ENCODE measurements around the gene PLA1A.
"Not testable (repeated sequence)": the region's sequence is repeated elsewhere in the genome, so short reads cannot be mapped to it uniquely, and the experiment has no call there.

Gene PLA1A

DNA sequence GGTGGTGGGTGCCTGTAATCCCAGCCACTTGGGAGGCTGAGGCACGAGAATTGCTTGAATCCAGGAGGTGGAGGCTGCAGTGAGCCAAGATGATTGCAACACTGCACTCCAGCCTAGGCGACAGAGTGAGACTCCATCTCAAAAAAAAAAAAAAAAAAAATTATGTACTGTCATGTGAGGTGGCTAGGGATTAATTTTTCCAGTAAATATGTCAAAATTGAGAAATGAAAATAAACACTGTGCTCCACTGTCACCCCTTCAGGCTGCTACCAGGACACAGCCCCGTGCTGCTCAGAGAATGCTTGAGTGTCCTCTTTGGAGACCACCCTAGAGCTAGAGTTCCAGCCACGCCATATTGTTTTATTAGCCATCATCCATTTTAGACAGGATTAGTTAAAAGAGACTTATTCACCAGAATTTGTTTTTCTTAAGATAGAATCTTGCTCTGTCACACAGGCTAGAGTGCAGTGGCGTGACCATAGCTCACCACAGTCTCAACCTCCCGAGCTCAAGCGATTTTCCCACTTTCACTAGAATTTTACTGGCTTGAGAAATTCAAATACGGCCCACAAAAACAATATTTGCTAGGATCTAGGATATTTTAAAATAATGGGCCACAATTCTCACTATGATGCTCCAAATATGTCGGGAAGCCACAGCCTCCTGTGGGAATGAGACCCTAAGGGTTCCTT, 38.9 kb upstream of the PLA1A start:
- DNase-seq (ENCODE audit: insufficient read length) (no peak), FAIRE-seq (peak; percentile 58)
- TF ChIP-seq POLR2A (IDR thresholded peaks at IDR 0.05; ENCODE audit: low read depth, low read length) (no peak), TAF1 (IDR thresholded peaks at IDR 0.05; ENCODE audit: borderline replicate concordance, low read depth, low read length) (peak; percentile 39; the same call in 1 of the 2 replicates), POLR2AphosphoS5 (IDR thresholded peaks at IDR 0.05; ENCODE audit: low read depth, low read length) (no peak)

DNA sequence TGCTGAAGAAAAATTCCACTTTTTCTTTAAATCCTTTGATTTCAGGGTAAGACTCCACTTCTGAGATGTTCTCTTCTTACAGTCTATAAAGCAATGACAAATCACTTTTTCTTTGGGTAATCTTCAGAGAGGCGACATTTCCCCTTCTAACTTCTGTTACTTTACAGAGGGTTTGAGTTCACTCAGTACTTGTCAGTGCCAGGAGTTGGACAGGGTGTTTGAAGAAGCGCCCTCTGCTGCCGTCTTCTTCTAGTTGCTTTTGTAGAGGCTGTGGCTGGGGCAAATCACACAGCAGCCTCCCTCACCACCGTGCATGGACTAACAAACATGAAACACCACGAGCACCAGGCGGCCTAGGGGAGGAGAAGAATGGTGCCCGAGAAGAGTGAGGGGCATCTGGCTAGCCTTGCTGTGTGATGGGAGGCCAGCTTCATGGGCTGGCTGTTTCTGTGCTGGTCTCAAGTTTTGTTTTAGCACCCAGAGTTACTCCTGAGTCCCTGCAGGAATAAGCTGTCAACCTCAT, 38.2 kb upstream of the PLA1A start, which contains the start of gene CD80:
CD80 (minus strand) TSS at position 174 of the 523 bp plus-strand sequence. CDS start 1,886 bp downstream, outside the sequence.
- FAIRE-seq (peak; percentile 99), DNase-seq (ENCODE audit: insufficient read length) (peak; percentile 27)
- TF ChIP-seq POLR2A (IDR thresholded peaks at IDR 0.05; ENCODE audit: low read depth, low read length), result peak; percentile 84
- peak; percentile 63 for TF ChIP-seq POLR2AphosphoS5 (IDR thresholded peaks at IDR 0.05; ENCODE audit: low read depth, low read length)
- TF ChIP-seq TAF1 (IDR thresholded peaks at IDR 0.05; ENCODE audit: borderline replicate concordance, low read depth, low read length), result peak; percentile 71; the same call in 1 of the 2 replicates

DNA sequence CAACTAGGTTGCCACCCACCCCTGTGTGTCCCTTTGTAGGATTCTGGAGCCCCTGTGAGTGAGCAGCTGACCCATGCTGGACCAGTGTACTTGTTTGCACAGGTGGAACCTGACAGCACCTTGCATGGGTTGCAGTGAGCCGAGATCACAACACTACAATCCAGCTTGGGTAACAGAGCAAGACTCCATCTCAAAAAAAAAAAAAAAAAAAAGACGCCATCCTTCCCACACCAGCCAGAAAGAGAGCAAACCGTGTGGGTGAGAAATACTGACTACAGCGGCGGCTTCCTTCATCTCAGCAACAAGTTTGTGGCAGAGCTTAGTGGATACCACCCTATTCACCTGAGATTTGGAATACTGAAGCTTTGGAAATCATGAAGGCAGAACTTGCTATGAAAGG, 37.5 kb upstream of the PLA1A start:
- FAIRE-seq, result no peak

GRCh38 chr3:119562307-119562961, 35.3 kb upstream of the PLA1A start:
- TF ChIP-seq TAF1 (IDR thresholded peaks at IDR 0.05; ENCODE audit: borderline replicate concordance, low read depth, low read length), result peak; percentile 83; the same call in 1 of the 2 replicates
- peak; percentile 97 for TF ChIP-seq POLR2AphosphoS5 (IDR thresholded peaks at IDR 0.05; ENCODE audit: low read depth, low read length)
- peak; percentile 92 for TF ChIP-seq POLR2A (IDR thresholded peaks at IDR 0.05; ENCODE audit: low read depth, low read length)
- peak; percentile 96 for FAIRE-seq
- DNase-seq (ENCODE audit: insufficient read length), result peak; percentile 32

More for the DNA sequence above, 37.5 kb upstream of the PLA1A start:
- TF ChIP-seq POLR2A (IDR thresholded peaks at IDR 0.05; ENCODE audit: low read depth, low read length) (no peak), TAF1 (IDR thresholded peaks at IDR 0.05; ENCODE audit: borderline replicate concordance, low read depth, low read length) (peak; percentile 33; the same call in 1 of the 2 replicates)
- DNase-seq (ENCODE audit: insufficient read length), result no peak

- FAIRE-seq; DNase-seq (ENCODE audit: insufficient read length): not testable (repeated sequence)
Measured at GRCh38 chr3:119563334-119563733, 34.4 kb upstream of the PLA1A start.

DNA sequence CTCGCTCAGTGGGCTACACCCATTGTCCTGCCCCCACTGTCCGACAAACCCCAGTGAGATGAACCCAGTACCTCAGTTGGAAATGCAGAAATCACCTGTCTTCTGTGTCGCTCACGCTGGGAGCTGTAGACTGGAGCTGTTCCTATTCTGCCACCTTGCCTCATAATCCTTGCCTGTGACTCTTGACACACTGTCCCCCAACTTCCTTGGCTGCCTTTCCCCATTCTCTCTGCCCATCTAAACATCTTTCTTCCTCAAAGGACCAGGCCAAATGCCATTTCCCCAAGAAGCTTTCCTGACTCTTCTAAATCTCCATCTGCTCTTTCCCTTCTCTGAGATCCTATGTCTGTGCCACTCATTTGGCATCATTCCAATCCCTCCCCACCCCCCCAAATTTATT, 28.5 kb upstream of the PLA1A start:
- DNase-seq (ENCODE audit: insufficient read length), result no peak
- no peak for TF ChIP-seq POLR2AphosphoS5 (IDR thresholded peaks at IDR 0.05; ENCODE audit: low read depth, low read length)
- TF ChIP-seq POLR2A (IDR thresholded peaks at IDR 0.05; ENCODE audit: low read depth, low read length), result no peak
- TF ChIP-seq TAF1 (IDR thresholded peaks at IDR 0.05; ENCODE audit: borderline replicate concordance, low read depth, low read length), result no peak
- FAIRE-seq, result no peak

- FAIRE-seq, result peak; percentile 56
Measured at GRCh38 chr3:119570229-119570628, 27.5 kb upstream of the PLA1A start.

GRCh38 chr3:119571230-119571629, 26.5 kb upstream of the PLA1A start:
- DNase-seq (ENCODE audit: insufficient read length), result no peak
- TF ChIP-seq POLR2A (IDR thresholded peaks at IDR 0.05; ENCODE audit: low read depth, low read length), result no peak
- TF ChIP-seq TAF1 (IDR thresholded peaks at IDR 0.05; ENCODE audit: borderline replicate concordance, low read depth, low read length), result no peak
- no peak for TF ChIP-seq POLR2AphosphoS5 (IDR thresholded peaks at IDR 0.05; ENCODE audit: low read depth, low read length)
- no peak for FAIRE-seq

More at GRCh38 chr3:119570229-119570628, 27.5 kb upstream of the PLA1A start:
- TF ChIP-seq POLR2A (IDR thresholded peaks at IDR 0.05; ENCODE audit: low read depth, low read length), result no peak
- no peak for TF ChIP-seq POLR2AphosphoS5 (IDR thresholded peaks at IDR 0.05; ENCODE audit: low read depth, low read length)
- no peak for TF ChIP-seq TAF1 (IDR thresholded peaks at IDR 0.05; ENCODE audit: borderline replicate concordance, low read depth, low read length)
- no peak for DNase-seq (ENCODE audit: insufficient read length)

DNA sequence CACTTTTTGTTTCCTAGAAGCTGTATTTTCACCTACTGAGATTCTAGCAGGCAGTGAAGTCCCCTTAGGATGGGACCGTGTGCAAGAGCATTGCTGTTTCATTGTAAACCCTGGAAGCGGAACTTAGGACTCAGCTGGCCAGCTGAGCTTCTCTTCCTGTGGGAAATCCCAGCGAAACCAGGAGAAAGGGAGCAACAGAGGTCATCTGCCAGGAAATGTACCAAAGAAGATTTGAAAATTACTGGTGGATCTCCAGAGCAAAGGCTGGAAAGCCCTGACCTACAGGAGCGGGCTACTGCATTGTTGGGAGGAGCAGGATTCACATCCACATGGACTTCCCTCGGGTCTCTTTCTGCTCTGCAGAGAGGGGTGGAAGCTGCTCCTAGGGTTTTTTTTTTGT, 26.0 kb upstream of the PLA1A start:
- no peak for TF ChIP-seq POLR2A (IDR thresholded peaks at IDR 0.05; ENCODE audit: low read depth, low read length)
- TF ChIP-seq POLR2AphosphoS5 (IDR thresholded peaks at IDR 0.05; ENCODE audit: low read depth, low read length), result no peak
- no peak for TF ChIP-seq TAF1 (IDR thresholded peaks at IDR 0.05; ENCODE audit: borderline replicate concordance, low read depth, low read length)
- DNase-seq (ENCODE audit: insufficient read length) (no peak), FAIRE-seq (no peak)

DNA sequence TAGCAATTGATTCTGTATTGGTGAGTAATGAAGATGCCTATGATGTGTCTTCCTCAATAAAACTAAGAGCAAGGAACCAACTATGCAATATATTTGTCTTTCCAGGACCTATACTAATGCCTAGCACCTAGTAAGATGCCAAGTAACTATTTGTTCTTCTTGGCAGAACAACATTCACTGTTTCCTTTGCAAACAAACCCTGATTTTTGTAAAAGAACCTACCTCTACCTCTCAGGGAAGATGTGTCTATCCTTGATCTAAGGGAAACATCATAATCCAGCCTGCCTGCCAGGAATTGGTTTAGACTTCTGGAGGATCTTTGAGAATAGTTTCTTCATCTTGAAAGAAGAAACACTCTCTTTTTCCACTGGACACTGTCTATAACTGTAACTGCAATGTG, 22.2 kb upstream of the PLA1A start:
- DNase-seq (ENCODE audit: insufficient read length), result no peak
- TF ChIP-seq POLR2A (IDR thresholded peaks at IDR 0.05; ENCODE audit: low read depth, low read length) (no peak), TAF1 (IDR thresholded peaks at IDR 0.05; ENCODE audit: borderline replicate concordance, low read depth, low read length) (no peak), POLR2AphosphoS5 (IDR thresholded peaks at IDR 0.05; ENCODE audit: low read depth, low read length) (no peak)
- FAIRE-seq, result peak; percentile 56

GRCh38 chr3:119579366-119580066, 18.2 kb upstream of the PLA1A start, which contains the start of gene ADPRH:
Gene ADPRH (plus strand): TSS chr3:119579492. CDS start chr3:119582170, 2,678 bp downstream.
- peak; percentile 73 for DNase-seq (ENCODE audit: insufficient read length)
- TF ChIP-seq POLR2AphosphoS5 (IDR thresholded peaks at IDR 0.05; ENCODE audit: low read depth, low read length), result peak; percentile 66; the same call in 1 of the 2 replicates
- TF ChIP-seq POLR2A (IDR thresholded peaks at IDR 0.05; ENCODE audit: low read depth, low read length), result peak; percentile 62; the same call in 1 of the 2 replicates
- no peak; the same call in 1 of the 2 replicates for TF ChIP-seq TAF1 (IDR thresholded peaks at IDR 0.05; ENCODE audit: borderline replicate concordance, low read depth, low read length)
- no peak for FAIRE-seq

Measured in GM12892 (cell line).